OCI-M2 (cell line): Measurements from ENCODE around the gene PGM2L1.
"Not testable (repeated sequence)": the region's sequence is repeated elsewhere in the genome, so short reads cannot be mapped to it uniquely, and the experiment has no call there.

Source experiments
- DNase-seq: peaks from one replicate; lab custom pipeline; 2025; ENCODE audit not compliant: unreplicated experiment; lab: John Stamatoyannopoulos, UW

Gene PGM2L1

GRCh38 chr11:74341921-74342320 lies 56.3 kb downstream of the PGM2L1 start:
- no peak for DNase-seq

GRCh38 chr11:74339619-74340018 lies 58.6 kb downstream of the PGM2L1 start:
- DNase-seq, result no peak

- DNase-seq, result no peak
Observed at GRCh38 chr11:74338963-74339362, 59.3 kb downstream of the PGM2L1 start.

- DNase-seq, result no peak
Observed at GRCh38 chr11:74333193-74333592, 65.0 kb downstream of the PGM2L1 start.

GRCh38 chr11:74332291-74332690 lies 65.9 kb downstream of the PGM2L1 start:
- DNase-seq, result no peak

GRCh38 chr11:74331000-74331399 lies 67.2 kb downstream of the PGM2L1 start:
- not testable (repeated sequence) for DNase-seq

- DNase-seq, result no peak
Observed at GRCh38 chr11:74330075-74330858, 68.0 kb downstream of the PGM2L1 start.

GRCh38 chr11:74327076-74327475 lies 71.2 kb downstream of the PGM2L1 start:
- DNase-seq, result no peak

- no peak for DNase-seq
Observed at GRCh38 chr11:74326665-74327064, 71.6 kb downstream of the PGM2L1 start.

- no peak for DNase-seq
Observed at GRCh38 chr11:74325649-74326645, 72.3 kb downstream of the PGM2L1 start.

- no peak for DNase-seq
Observed at GRCh38 chr11:74322667-74323066, 75.6 kb downstream of the PGM2L1 start.

- DNase-seq, result no peak
Observed at GRCh38 chr11:74321487-74322188, 76.6 kb downstream of the PGM2L1 start.

GRCh38 chr11:74320538-74320937 lies 77.7 kb downstream of the PGM2L1 start:
- no peak for DNase-seq

- DNase-seq, result no peak
Observed at GRCh38 chr11:74319139-74319816, 79.0 kb downstream of the PGM2L1 start.

GRCh38 chr11:74318241-74318932 lies 79.8 kb downstream of the PGM2L1 start:
- no peak for DNase-seq

GRCh38 chr11:74316772-74317505 lies 81.3 kb downstream of the PGM2L1 start:
- DNase-seq, result no peak

- no peak for DNase-seq
Observed at GRCh38 chr11:74312326-74312725, 85.9 kb downstream of the PGM2L1 start.

- no peak for DNase-seq
Observed at GRCh38 chr11:74311352-74311926, 86.8 kb downstream of the PGM2L1 start, which contains the start of gene P4HA3. Gene P4HA3 (minus strand): TSS chr11:74311640. CDS start chr11:74311611, 29 bp downstream.

- DNase-seq, result no peak
Observed at GRCh38 chr11:74310857-74311256, 87.4 kb downstream of the PGM2L1 start.
